Endometrial microvascular endothelial cells (primary cell): ENCODE data around the gene DDX28. TPM values are rescaled to one million over a fixed set of nuclear protein-coding genes. Genes with fewer than 3 reads are reported as not detected.
"Not testable (repeated sequence)": the region's sequence is repeated elsewhere in the genome, so short reads cannot be mapped to it uniquely, and the experiment has no call there.

Experiments
- in situ Hi-C: cut with HindIII; loops from 2 replicates; pipeline ENCODE4 v1.10.0; 2017; ENCODE audit warnings: low sequenced_read_pairs, low pct_unique_long_range_greater_than_20kb; ENCODE audit errors: inconsistent ontology term
- total RNA-seq: library from RNA; depleted of rRNA; stranded (reverse); fragments of >200 nt; gene quantifications from one replicate; pipeline ENCODE4 v1.2.3, GENCODE V29; 2015; ENCODE audit errors: inconsistent ontology term

DDX28 gene
- total RNA-seq, 1 donor from 2014 or later, result 8.8 TPM

GRCh38 chr16:67977005-67977404, 46.0 kb downstream of the DDX28 start:
- in situ Hi-C loops, result no loop called here

- in situ Hi-C loops, result no loop called here
Observed at GRCh38 chr16:67976205-67976604, 46.8 kb downstream of the DDX28 start.

GRCh38 chr16:67975321-67976105, 47.5 kb downstream of the DDX28 start:
- in situ Hi-C loops, result no loop called here

GRCh38 chr16:67972285-67972684, 50.7 kb downstream of the DDX28 start:
- in situ Hi-C loops, result not testable (repeated sequence)

GRCh38 chr16:67971111-67971510, 51.9 kb downstream of the DDX28 start:
- in situ Hi-C loops, result no loop called here

Other genes with a start within 250 kb of the DDX28 start
- 6.1 TPM for gene RANBP10, start 216.7 kb downstream of the DDX28 start, total RNA-seq
- not detected for gene TSNAXIP1, start 216.3 kb downstream of the DDX28 start, total RNA-seq
- gene THAP11, start 180.9 kb downstream of the DDX28 start, total RNA-seq, result 33.0 TPM
- 171 TPM for gene NUTF2, start 176.3 kb downstream of the DDX28 start, total RNA-seq
- 37.8 TPM for gene CENPT, start 175.5 kb downstream of the DDX28 start, total RNA-seq
- gene EDC4, start 150.2 kb downstream of the DDX28 start, total RNA-seq, result 99.8 TPM
- not detected for gene NRN1L, start 138.3 kb downstream of the DDX28 start, total RNA-seq
- 6.9 TPM for gene PSKH1, start 130.0 kb downstream of the DDX28 start, total RNA-seq
- gene CTRL, start 91.4 kb downstream of the DDX28 start, total RNA-seq, result 0.28 TPM
- gene PSMB10, start 86.4 kb downstream of the DDX28 start, total RNA-seq, result 71.2 TPM
- 5.1 TPM for gene LCAT, start 79.1 kb downstream of the DDX28 start, total RNA-seq
- gene SLC12A4, start 54.6 kb downstream of the DDX28 start, total RNA-seq, result 55.3 TPM
- not detected for gene DPEP3, start 42.7 kb downstream of the DDX28 start, total RNA-seq
- gene DPEP2, start 23.7 kb downstream of the DDX28 start, total RNA-seq, result not detected
- gene DPEP2NB, start 7.3 kb downstream of the DDX28 start, total RNA-seq, result not detected
- 32.6 TPM for gene DUS2, start 52 bp upstream of the DDX28 start, total RNA-seq
- 28.4 TPM for gene NFATC3, start 62.1 kb upstream of the DDX28 start, total RNA-seq
- gene ESRP2, start 212.9 kb upstream of the DDX28 start, total RNA-seq, result 0.19 TPM
- 25.4 TPM for gene PLA2G15, start 222.1 kb upstream of the DDX28 start, total RNA-seq
- 20.1 TPM for gene SLC7A6, start 241.3 kb upstream of the DDX28 start, total RNA-seq